Esophagus squamous epithelium (tissue), 4 donors: ENCODE data around the gene CDKL2.
"Not testable (repeated sequence)": the region's sequence is repeated elsewhere in the genome, so short reads cannot be mapped to it uniquely, and the experiment has no call there.

Source experiments
- CTCF ChIP-seq, 6 experiments: fragments of 450-650 bp in 4 of 6; fragments of 200-600 bp in 2 of 6; sonication (generic) in 2 of 6; IDR thresholded peaks; one replicate each; pipeline ENCODE4 v1.5.1; 2016 to 2019; ENCODE audit warnings: antibody characterized with exemption in 6 of 6, mild to moderate bottlenecking in 4 of 6, moderate library complexity in 4 of 6
- POLR2A ChIP-seq, 4 donors: fragments of 450-650 bp; IDR thresholded peaks; one replicate each; pipeline ENCODE4 v1.6.1; 2017; ENCODE audit warnings: antibody characterized with exemption in 4 of 4, mild to moderate bottlenecking in 4 of 4, moderate library complexity in 3 of 4

DNA sequence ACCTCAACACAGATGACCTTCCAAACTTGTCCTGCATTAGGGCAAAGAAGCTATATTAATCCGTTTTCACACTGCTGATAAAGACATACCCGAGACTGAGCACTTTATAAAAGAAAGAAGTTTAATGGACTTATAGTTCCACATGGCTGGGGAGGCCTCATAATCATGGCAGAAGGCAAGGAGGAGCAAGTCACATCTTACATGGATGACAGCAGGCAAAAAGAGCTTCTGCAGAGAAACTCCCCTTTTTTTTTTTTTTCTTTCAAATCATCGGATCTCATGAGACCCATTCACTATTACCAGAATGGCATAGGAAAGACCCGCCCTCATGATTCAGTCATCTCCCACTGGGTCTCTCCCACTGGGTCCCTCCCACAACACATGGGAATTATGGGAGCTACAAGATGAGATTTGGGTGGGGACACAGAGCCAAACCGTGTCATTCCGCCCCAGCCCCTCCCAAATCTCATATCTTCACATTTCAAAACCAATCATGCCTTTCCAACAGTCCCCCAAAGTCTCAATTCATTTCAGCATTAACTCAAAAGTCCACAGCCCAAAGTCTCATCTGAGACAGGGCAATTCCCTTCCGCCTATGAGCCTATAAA is 98.7 kb downstream of the CDKL2 start:
- not testable (repeated sequence) for TF ChIP-seq POLR2A, CTCF (IDR thresholded peaks at IDR 0.05)
